ENCODE measurements around the gene ABCD1.
"Not testable (repeated sequence)": the region's sequence is repeated elsewhere in the genome, so short reads cannot be mapped to it uniquely, and the experiment has no call there.

The ABCD1 gene

GRCh38 chrX:153736071-153736820 is 11.6 kb downstream of the ABCD1 start:
- no peak for DNase-seq

- no peak for DNase-seq
These were observed 12.3 kb downstream of the ABCD1 start for GRCh38 chrX:153736871-153737441.

- DNase-seq = no peak
These were observed 13.5 kb downstream of the ABCD1 start for GRCh38 chrX:153738056-153738605.

GRCh38 chrX:153739754-153740486 is 15.3 kb downstream of the ABCD1 start:
- DNase-seq = no peak

GRCh38 chrX:153740631-153741222 is 16.1 kb downstream of the ABCD1 start:
- DNase-seq = no peak

GRCh38 chrX:153741446-153741845 is 16.8 kb downstream of the ABCD1 start:
- DNase-seq = no peak

- not testable (repeated sequence) for DNase-seq
These were observed 17.5 kb downstream of the ABCD1 start for GRCh38 chrX:153742111-153742510.

GRCh38 chrX:153742796-153743467 is 18.3 kb downstream of the ABCD1 start:
- DNase-seq = not testable (repeated sequence)

GRCh38 chrX:153743468-153744209 is 19.0 kb downstream of the ABCD1 start:
- not testable (repeated sequence) for DNase-seq

- DNase-seq = no peak
These were observed 19.8 kb downstream of the ABCD1 start for GRCh38 chrX:153744210-153745066.

- DNase-seq = not testable (repeated sequence)
These were observed 20.4 kb downstream of the ABCD1 start for GRCh38 chrX:153745067-153745433.

GRCh38 chrX:153746359-153746758 is 21.7 kb downstream of the ABCD1 start:
- DNase-seq = no peak

- not testable (repeated sequence) for DNase-seq
These were observed 22.3 kb downstream of the ABCD1 start for GRCh38 chrX:153746991-153747390.

GRCh38 chrX:153749017-153749416 is 24.4 kb downstream of the ABCD1 start:
- not testable (repeated sequence) for DNase-seq

- no peak for DNase-seq
These were observed 25.6 kb downstream of the ABCD1 start for GRCh38 chrX:153750127-153750774.

GRCh38 chrX:153755136-153755535 is 30.5 kb downstream of the ABCD1 start:
- no peak for DNase-seq

- no peak for DNase-seq
These were observed 37.2 kb downstream of the ABCD1 start for GRCh38 chrX:153761863-153762262.

- DNase-seq = no peak
These were observed 38.0 kb downstream of the ABCD1 start for GRCh38 chrX:153762626-153763173.

- DNase-seq = no peak
These were observed 38.8 kb downstream of the ABCD1 start for GRCh38 chrX:153763298-153763932.

Measured in NCI-H446 (cell line).